Endothelial cell of umbilical vein (primary cell): ENCODE measurements around the gene MAPT.

Experiments used
- CTCF ChIP-seq, 2 donors: IDR thresholded peaks; 1 replicate in 1 of 2; 2 replicates in 1 of 2; pipeline ENCODE4 v1.5.1; 2011; ENCODE audit warnings: low read length in 2 of 2, mild to moderate bottlenecking in 2 of 2, moderate library complexity in 2 of 2, control low read depth in 1 of 2, inconsistent platforms in 1 of 2, low read depth in 1 of 2; ENCODE audit not compliant: insufficient read depth in 1 of 2; ENCODE audit errors: extremely low read depth in 1 of 2
- JUN ChIP-seq: IDR thresholded peaks from 2 replicates; pipeline ENCODE4 v1.6.1; 2011; ENCODE audit warnings: borderline replicate concordance, low read depth; ENCODE audit not compliant: insufficient read length, insufficient read depth

- no peak for TF ChIP-seq CTCF (IDR thresholded peaks at IDR 0.05; ENCODE audit: extremely low read depth in 1 of 2, insufficient read depth in 1 of 2, low read depth in 1 of 2, low read length in 2 of 2)
- no peak for TF ChIP-seq JUN
Measured at GRCh38 chr17:46044989-46045388, 150.6 kb downstream of the MAPT start.
